PC-3 (cell line): ENCODE measurements around the gene ST3GAL3. TPM values are rescaled to one million over a fixed set of nuclear protein-coding genes. Genes with fewer than 3 reads are reported as not detected.

Experiments
- ATAC-seq: fragments of 200-7000 bp; cut with Tn5 transposase; 2 replicates; pipeline ENCODE4 v1.9.1; 2020; ENCODE audit warnings: mild to moderate bottlenecking, moderate library complexity
- BruUV-seq: library from RNA; stranded (reverse); fragments of 400-500 nt; replicated peaks from 2 replicates; lab custom pipeline; 2021; lab: Mats Ljungman, UMichigan
- CTCF ChIA-PET: fragments of 300-600 bp; sonication (Branson Sonifier 250); formaldehyde crosslinking; loops from one replicate; lab custom pipeline; 2022; ENCODE audit warnings: antibody characterized with exemption; lab: Charles Lee
- POLR2A ChIA-PET: fragments of 300-600 bp; sonication (Branson Sonifier 250); formaldehyde crosslinking; loops from one replicate; lab custom pipeline; 2022; ENCODE audit warnings: antibody characterized with exemption; ENCODE audit not compliant: unreplicated experiment; lab: Charles Lee
- DNase-seq: peaks from one replicate; pipeline ENCODE4 v3.0.0-alpha.2; 2015
- H2AFZ ChIP-seq: fragments of 300-600 bp; sonication (generic); 2 replicates; pipeline ENCODE4 v1.6.0; 2016; ENCODE audit warnings: antibody characterized with exemption, low read length
- H3F3A ChIP-seq: fragments of 300-600 bp; sonication (generic); one replicate; pipeline ENCODE4 v1.6.0; 2017; ENCODE audit warnings: antibody characterized with exemption, low read length, control low read depth, mild to moderate bottlenecking; ENCODE audit not compliant: unreplicated experiment
- H3K27ac ChIP-seq: fragments of 300-600 bp; sonication (generic); 2 replicates; pipeline ENCODE4 v1.5.1; 2016; ENCODE audit warnings: mild to moderate bottlenecking, low read length
- H3K27me3 ChIP-seq: fragments of 300-600 bp; sonication (generic); 2 replicates; pipeline ENCODE4 v1.6.1; 2016; ENCODE audit warnings: low read length, mixed read lengths
- H3K36me3 ChIP-seq: fragments of 300-600 bp; sonication (generic); 2 replicates; pipeline ENCODE4 v1.6.1; 2016; ENCODE audit warnings: low read depth, mixed run types, low read length, mixed read lengths
- H3K4me1 ChIP-seq: fragments of 300-600 bp; sonication (generic); 2 replicates; pipeline ENCODE4 v1.5.1; 2016; ENCODE audit warnings: low read length; ENCODE audit not compliant: insufficient read depth
- H3K4me2 ChIP-seq: fragments of 300-600 bp; sonication (generic); 2 replicates; pipeline ENCODE4 v1.6.0; 2016; ENCODE audit warnings: low read length
- H3K4me3 ChIP-seq: fragments of 300-600 bp; sonication (generic); 2 replicates; pipeline ENCODE4 v1.5.1; 2016; ENCODE audit warnings: mild to moderate bottlenecking, low read length, mixed read lengths
- H3K79me2 ChIP-seq: fragments of 300-600 bp; sonication (generic); 2 replicates; pipeline ENCODE4 v1.6.1; 2017; ENCODE audit warnings: low read length, mixed read lengths
- H3K9ac ChIP-seq: fragments of 300-600 bp; sonication (generic); 2 replicates; pipeline ENCODE4 v1.6.0; 2016; ENCODE audit warnings: mild to moderate bottlenecking, low read length
- H3K9me2 ChIP-seq: fragments of 300-600 bp; sonication (generic); replicated peaks from 2 replicates; pipeline ENCODE4 v1.6.1; 2016; ENCODE audit warnings: mixed run types, low read length, mixed read lengths
- H3K9me3 ChIP-seq: fragments of 300-600 bp; sonication (generic); 2 replicates; pipeline ENCODE4 v1.6.1; 2016; ENCODE audit warnings: low read length, mixed read lengths
- H4K20me1 ChIP-seq: fragments of 300-600 bp; sonication (generic); 2 replicates; pipeline ENCODE4 v1.6.1; 2016; ENCODE audit warnings: low read length, mixed read lengths
- CTCF ChIP-seq: fragments of 300-600 bp; sonication (generic); conservative IDR thresholded peaks from 2 replicates; pipeline ENCODE4 v1.5.1; 2017; ENCODE audit warnings: antibody characterized with exemption, low read depth, mild to moderate bottlenecking, low read length
- EZH2 ChIP-seq: fragments of 300-600 bp; sonication (generic); IDR thresholded peaks from one replicate; pipeline ENCODE4 v1.6.1; 2017; ENCODE audit warnings: antibody characterized with exemption, mild to moderate bottlenecking, low read length; ENCODE audit not compliant: unreplicated experiment
- EZH2phosphoT487 ChIP-seq: fragments of 300-600 bp; sonication (generic); IDR thresholded peaks from 2 replicates; pipeline ENCODE4 v1.6.1; 2018; ENCODE audit warnings: mild to moderate bottlenecking, antibody characterized with exemption, low read length, borderline replicate concordance
- intact Hi-C: fragments of 100-400 bp; cut with micrococcal nuclease; formaldehyde crosslinking; loops from 2 replicates; pipeline ENCODE4 v1.9.0; 2023
- total RNA-seq: library from RNA; depleted of rRNA; stranded (reverse); fragments of >200 nt; gene quantifications from 2 replicates; pipeline ENCODE4 v1.2.3, GENCODE V29; 2014

ST3GAL3 gene
- total RNA-seq, 1 experiment from 2014 or later, result 9.0 TPM

GRCh38 chr1:43893006-43893405 lies 185.7 kb downstream of the ST3GAL3 start:
- H4K20me1 ChIP-seq, result no peaks in the 10 kb centered on the region
- CTCF ChIA-PET, result no interaction called here
- no peaks in the 10 kb centered on the region for H3K27me3 ChIP-seq
- H3K4me2 ChIP-seq, result no peak overlapping the region
- H3K4me3 ChIP-seq, result no peak overlapping the region
- no peak overlapping the region for H3K9ac ChIP-seq
- H2AFZ ChIP-seq, result no peak overlapping the region
- BruUV-seq, result no TSS peak
- H3K27ac ChIP-seq, result no peak overlapping the region
- no peak for ATAC-seq
- no peaks in the 10 kb centered on the region for H3F3A ChIP-seq
- intact Hi-C loops, result no loop called here
- H3K36me3 ChIP-seq, result no peaks in the 10 kb centered on the region
- H3K9me3 ChIP-seq, result no peaks in the 10 kb centered on the region
- no peak for DNase-seq
- 0 out of 2 replicates have a peak, but pooled peaks cover under 1% of the 10 kb centered on the region for H3K4me1 ChIP-seq
- TF ChIP-seq CTCF, result no peak
- TF ChIP-seq EZH2, result no peak
- no peaks in the 10 kb centered on the region for H3K79me2 ChIP-seq
- no peaks in the 10 kb centered on the region for H3K9me2 ChIP-seq
- POLR2A ChIA-PET, result no interaction called here

- H3K4me3 ChIP-seq, result no peak overlapping the region
- H3K4me1 ChIP-seq, result no peaks in the 10 kb centered on the region
- H3K27ac ChIP-seq, result no peak overlapping the region
- no peaks in the 10 kb centered on the region for H3K9me2 ChIP-seq
- H3K36me3 ChIP-seq, result no peaks in the 10 kb centered on the region
- POLR2A ChIA-PET, result no interaction called here
- no peaks in the 10 kb centered on the region for H3K79me2 ChIP-seq
- no peak for TF ChIP-seq CTCF
- TF ChIP-seq EZH2phosphoT487, result no peak
- TF ChIP-seq EZH2, result no peak
- BruUV-seq, result no TSS peak
- no peaks in the 10 kb centered on the region for H4K20me1 ChIP-seq
- ATAC-seq (no peak), DNase-seq (no peak)
- H3K9me3 ChIP-seq, result no peaks in the 10 kb centered on the region
- no peak overlapping the region for H3K9ac ChIP-seq
- no peaks in the 10 kb centered on the region for H3F3A ChIP-seq
- CTCF ChIA-PET, result no interaction called here
- no peak overlapping the region for H3K4me2 ChIP-seq
- H2AFZ ChIP-seq, result no peak overlapping the region
- intact Hi-C loops, result no loop called here
- no peaks in the 10 kb centered on the region for H3K27me3 ChIP-seq
These were observed 191.6 kb downstream of the ST3GAL3 start for GRCh38 chr1:43898981-43899380.

GRCh38 chr1:43900386-43900785 lies 193.1 kb downstream of the ST3GAL3 start:
- no peaks in the 10 kb centered on the region for H4K20me1 ChIP-seq
- no peaks in the 10 kb centered on the region for H3K27me3 ChIP-seq
- H3K4me3 ChIP-seq, result no peak overlapping the region
- intact Hi-C loops, result no loop called here
- CTCF ChIA-PET, result no interaction called here
- no peak overlapping the region for H3K9ac ChIP-seq
- POLR2A ChIA-PET, result no interaction called here
- DNase-seq (no peak), ATAC-seq (no peak)
- H3F3A ChIP-seq, result no peaks in the 10 kb centered on the region
- TF ChIP-seq EZH2phosphoT487 (no peak), EZH2 (no peak), CTCF (no peak)
- BruUV-seq, result no TSS peak
- no peaks in the 10 kb centered on the region for H3K36me3 ChIP-seq
- H3K9me2 ChIP-seq, result no peaks in the 10 kb centered on the region
- H3K9me3 ChIP-seq, result no peaks in the 10 kb centered on the region
- no peak overlapping the region for H2AFZ ChIP-seq
- H3K4me2 ChIP-seq, result no peak overlapping the region
- H3K27ac ChIP-seq, result no peak overlapping the region
- no peaks in the 10 kb centered on the region for H3K4me1 ChIP-seq
- no peaks in the 10 kb centered on the region for H3K79me2 ChIP-seq
